ENCODE data around the gene GRIN3B.

The GRIN3B gene

DNA sequence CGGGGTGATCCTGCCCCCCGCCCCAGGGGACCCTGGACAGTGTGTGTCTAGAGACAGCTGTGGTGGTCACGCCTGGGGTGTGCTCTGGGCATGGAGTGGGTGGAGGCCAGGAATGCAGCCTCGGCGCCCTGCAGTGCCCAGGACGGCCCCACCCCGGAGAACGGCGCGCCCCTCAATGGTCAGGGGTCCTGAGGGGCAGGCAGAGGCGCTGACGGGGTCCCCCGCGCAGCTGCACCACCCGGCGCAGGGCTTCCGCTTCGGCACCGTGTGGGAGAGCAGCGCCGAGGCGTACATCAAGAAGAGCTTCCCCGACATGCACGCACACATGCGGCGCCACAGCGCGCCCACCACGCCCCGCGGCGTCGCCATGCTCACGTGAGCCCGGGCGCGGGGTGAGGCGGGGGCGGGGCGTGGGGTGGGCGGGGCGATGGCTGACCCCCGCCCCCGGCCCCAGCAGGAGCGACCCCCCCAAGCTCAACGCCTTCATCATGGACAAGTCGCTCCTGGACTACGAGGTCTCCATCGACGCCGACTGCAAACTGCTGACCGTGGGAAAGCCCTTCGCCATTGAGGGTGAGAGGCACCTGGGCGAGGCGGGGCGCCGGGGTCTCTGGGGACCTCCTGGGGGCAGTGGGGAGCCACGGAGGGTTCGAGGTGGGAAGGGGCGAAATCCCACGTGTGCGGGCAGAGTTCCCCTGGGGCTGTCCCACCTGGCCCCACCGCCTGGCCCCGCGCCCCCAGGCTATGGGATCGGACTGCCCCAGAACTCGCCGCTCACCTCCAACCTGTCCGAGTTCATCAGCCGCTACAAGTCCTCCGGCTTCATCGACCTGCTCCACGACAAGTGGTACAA lies 7.4 kb downstream of the GRIN3B start:
- no peak for DNase-seq (ENCODE audit: low spot score)

DNA sequence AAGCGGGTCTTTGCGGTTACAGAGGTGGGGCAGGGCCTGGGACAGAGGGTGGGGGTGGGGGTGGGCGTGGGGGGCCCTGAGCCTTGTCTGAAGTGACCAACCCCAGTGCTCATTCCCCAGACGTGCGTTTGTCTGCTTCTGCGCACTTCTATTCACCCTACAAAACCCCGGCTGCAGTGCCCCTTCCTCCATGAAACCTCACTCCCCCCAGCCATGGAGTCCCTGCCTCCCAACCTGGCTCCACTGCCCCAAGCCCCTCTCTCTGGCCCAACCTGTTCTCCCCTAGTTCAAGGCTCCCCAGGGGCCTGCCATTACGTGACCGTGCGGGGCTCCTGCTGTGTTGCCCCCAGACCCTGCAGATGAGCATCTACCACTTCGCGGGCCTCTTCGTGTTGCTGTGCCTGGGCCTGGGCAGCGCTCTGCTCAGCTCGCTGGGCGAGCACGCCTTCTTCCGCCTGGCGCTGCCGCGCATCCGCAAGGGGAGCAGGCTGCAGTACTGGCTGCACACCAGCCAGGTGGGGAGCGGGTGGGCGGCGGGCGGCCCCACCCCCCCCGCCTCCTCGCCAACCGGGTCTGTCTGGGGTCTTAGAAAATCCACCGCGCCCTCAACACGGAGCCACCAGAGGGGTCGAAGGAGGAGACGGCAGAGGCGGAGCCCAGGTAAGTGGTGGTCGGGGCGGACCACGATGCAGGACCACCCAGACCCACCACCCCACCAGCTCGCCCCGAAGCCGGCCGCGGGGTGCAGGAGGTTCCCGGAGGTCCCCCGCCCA lies 8.2 kb downstream of the GRIN3B start:
- DNase-seq (ENCODE audit: low spot score), result no peak

DNA sequence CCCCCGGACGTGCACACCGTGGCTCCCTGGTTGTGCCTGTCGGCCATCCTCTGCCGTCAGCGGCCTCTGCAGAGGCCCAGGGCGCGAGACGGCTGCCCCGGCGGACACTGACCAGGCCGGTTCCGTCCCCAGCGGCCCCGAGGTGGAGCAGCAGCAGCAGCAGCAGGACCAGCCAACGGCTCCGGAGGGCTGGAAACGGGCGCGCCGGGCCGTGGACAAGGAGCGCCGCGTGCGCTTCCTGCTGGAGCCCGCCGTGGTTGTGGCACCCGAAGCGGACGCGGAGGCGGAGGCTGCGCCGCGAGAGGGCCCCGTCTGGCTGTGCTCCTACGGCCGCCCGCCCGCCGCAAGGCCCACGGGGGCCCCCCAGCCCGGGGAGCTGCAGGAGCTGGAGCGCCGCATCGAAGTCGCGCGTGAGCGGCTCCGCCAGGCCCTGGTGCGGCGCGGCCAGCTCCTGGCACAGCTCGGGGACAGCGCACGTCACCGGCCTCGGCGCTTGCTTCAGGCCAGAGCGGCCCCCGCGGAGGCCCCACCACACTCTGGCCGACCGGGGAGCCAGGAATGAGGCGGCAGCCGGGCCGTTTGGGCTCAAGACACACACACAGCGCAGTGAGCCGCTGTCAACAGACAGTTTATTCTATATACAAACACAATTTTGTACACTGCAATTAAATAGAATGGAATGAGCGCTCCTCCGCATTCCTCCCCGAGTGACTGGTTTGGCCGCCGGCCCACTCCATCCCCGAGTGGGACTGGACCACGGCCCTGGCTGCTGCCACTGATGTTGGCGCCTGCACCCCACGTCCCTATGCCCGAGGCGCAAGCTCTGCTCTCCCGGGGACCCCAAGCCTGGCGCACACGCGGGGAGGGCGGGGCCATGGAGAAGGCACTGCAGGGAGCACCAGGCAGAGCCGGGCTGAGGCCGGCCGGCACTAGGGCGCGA lies 9.1 kb downstream of the GRIN3B start:
- no peak for DNase-seq (ENCODE audit: low spot score)

DNA sequence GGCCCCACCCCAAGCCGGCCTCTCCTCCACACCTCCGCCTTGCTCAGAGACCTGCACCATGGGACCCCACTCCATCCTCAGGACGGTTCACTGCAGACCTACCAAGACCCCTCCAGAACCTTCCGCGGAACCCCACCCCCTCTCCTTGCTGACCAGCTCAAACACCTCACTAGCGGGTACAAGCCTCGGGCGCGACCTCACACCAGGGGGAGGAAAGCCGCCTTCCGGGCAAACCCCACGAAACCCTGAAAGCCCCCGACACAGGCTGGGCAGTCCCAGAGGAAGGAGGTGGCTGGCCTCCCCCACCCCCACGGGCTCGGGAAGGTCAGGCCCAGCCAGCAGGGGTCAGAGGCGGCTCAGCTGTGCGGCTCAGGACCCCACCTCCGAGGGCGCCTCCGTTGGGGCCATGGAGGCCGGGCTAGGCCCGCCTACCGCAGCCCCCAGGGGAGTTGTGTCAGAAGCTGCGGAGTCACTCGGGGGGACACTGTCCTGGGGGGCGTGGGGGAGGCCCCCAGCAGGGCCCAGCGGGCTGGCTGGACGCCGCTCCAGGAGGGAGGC lies 9.8 kb downstream of the GRIN3B start:
- DNase-seq (ENCODE audit: low spot score), result no peak

DNA sequence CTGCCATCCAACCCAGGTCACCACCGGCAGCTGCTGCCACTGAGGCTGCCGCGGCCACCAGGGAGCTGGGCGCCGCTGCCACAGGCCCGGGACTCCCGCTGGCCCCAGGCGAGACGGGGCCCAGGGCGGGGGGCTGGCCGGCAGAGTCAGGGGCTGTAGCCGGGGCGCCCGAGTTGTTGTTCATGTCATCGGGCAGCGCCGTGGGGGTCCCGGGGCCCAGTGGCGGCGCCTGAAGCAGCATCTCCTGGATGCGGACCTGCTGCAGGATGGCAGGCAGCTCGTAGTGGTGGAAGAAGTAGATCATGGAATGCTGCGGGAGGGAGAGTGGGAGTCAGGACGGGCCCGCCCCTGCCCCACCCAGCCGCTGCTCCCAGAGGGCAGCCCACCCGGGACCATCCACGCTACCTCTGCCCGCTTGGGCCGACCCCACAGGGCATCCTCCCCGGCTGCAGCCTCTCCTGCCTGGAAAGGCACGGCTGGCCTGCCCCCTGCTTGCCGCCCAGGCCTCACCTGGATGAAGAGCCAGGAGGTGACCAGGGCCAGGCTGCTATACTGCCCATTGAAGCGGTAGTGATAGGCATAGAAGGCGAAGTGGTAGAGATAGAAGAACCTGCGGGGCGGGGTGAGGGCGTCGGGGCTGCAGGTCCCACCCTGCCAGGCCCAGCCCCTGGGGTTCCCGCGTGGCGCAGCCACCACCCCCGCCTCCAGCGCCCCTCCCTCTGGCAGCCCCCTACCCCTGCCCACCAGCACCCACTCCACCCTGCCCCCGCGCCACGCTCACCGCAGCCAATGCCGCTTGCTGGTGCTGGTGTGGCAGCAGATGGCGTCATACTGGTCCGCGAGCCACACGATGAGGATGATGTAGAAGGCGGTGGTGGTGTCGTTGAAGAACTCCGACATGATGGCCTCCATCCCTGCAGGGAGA lies 10.6 kb downstream of the GRIN3B start:
- DNase-seq (ENCODE audit: low spot score), result no peak

DNA sequence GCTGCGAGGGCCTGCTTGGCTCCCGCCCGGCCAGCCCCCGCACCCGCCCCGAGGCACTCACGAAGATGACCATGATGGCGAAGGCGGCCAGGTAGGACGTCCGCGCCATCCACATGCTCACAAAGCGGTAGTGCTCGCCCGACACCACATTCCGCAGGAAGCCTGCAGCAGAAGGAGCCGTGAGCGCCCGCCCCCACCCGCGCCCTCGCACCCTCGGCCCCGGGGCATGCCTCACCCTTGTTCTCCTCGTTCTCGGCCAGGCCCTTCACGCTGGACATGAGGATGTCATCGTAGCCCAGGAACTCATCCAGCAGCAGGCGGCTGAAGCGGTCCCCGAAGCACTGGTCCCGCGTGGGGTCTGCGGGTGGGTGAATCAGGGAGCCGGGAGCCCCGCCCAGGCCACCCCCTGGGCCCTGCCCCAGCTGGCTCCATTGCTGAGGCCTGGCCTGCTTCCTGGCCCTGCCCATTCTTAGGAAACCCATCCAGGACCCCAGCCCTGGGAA lies 11.7 kb downstream of the GRIN3B start:
- no peak for DNase-seq (ENCODE audit: low spot score)

DNA sequence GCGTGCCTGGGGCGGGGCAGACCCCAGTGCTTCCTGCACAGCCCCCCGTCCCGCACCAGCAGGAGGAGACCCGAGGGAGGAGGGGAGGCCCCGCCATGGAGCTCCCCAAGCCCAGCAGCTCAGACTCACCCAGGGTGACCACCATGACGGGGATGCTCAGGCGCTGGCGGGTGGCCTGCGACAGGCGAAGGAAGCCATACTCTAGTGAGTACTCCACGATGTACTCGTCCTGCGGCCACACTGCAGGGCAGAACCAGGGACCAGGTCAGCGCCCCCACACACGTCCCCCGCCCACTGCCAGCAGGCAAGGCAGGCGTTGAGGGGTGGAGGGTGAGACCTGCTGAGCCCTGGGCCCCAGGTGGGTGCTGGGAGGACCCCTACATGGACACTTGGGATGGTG lies 12.1 kb downstream of the GRIN3B start:
- no peak for DNase-seq (ENCODE audit: low spot score)

DNA sequence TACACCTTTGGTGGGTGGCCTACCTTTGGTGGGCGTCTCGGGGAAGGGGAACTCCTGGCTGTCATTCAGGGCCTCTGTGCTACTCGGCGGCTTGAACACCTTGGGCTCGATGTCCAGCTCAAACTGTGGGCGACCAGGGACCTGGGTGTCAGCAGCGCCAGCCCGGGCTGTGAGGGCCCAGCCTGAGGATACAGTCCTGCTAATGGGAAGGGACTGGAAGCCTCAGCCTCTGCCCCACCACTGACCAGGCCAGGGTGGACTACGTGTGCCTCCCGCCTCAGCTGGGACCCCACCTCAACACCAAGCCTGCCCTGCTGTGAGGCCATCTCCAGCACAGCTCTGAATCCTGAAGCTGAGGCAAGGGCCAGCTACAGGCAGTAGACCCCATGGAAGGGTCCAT lies 13.0 kb downstream of the GRIN3B start:
- no peak for DNase-seq (ENCODE audit: low spot score)

DNA sequence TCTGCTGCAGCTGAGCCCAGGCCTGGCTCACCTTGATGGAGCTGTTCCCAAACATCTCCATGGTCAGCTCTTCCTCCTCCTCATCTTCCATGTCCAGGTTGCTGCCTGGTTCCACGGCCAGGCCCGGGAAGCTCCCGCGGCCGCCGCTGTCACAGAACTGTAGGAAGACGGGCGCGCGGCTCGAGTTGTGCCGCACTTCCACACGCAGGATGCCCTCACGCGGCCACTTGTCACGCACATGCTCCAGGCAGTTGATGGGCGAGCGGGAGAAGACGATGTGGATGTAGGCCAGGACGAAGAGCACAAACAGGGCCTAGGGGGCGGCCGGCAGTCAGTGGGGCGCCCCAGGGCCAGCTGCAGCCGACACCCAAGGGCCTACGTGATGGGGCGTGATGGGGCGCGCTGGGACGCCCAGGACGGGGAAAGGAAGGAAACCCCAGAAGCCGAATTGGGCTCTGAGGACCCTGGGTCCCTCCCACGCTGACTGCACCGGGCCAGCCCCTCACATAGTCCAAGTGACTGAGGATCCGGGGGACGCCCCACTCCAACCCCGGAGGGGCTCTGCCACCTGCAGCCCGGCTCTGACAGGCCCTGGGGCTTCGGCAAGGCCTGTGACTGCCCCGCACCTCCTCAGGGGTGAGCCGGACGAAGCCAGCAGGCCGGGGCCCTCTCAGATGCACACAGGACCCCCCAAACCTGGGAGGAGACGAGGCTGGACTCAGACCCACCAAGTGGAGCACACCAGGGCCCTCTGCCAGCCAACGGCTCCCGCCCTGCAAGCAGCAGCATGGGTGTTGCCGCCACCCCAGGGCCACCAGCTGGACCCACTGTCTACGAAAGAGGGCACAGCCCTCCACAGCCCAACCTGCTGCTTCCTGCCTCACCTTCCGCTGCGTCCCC lies 14.2 kb downstream of the GRIN3B start:
- DNase-seq (ENCODE audit: low spot score), result no peak

DNA sequence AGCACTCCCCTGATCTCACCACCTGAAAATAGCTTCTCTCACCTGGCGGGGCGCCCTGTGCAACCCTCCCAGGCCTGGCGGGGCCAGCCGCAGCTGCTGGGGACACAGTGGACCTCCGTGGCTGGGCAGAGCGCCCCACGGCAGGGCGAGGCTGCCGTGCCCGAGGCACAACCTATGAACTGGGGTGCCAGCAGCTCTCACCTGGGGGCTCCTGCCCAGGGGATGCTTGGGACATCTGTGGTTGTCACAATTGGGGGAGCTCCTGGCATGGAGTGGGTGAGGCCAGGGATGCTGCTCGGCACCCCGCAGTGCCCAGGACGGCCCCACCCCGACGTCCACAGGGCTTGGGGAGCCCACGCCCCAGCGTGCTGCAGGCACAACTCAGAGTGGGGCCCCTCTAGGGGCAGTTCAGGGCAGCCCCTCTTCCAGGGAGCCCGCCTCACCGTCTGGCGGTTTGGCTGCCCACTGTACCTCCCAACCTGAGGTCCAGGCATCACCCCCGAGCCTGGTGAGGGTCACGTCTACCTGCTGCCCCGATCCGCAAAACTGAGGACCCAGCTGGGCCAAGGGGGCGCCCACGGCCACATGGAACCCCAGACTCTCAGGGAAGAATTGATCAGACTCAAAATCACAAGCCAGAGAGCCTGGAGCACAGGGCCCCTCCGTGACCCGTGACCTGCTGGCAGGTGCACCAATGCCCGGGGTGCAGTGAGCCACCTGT lies 15.0 kb downstream of the GRIN3B start:
- no peak for DNase-seq (ENCODE audit: low spot score)

DNA sequence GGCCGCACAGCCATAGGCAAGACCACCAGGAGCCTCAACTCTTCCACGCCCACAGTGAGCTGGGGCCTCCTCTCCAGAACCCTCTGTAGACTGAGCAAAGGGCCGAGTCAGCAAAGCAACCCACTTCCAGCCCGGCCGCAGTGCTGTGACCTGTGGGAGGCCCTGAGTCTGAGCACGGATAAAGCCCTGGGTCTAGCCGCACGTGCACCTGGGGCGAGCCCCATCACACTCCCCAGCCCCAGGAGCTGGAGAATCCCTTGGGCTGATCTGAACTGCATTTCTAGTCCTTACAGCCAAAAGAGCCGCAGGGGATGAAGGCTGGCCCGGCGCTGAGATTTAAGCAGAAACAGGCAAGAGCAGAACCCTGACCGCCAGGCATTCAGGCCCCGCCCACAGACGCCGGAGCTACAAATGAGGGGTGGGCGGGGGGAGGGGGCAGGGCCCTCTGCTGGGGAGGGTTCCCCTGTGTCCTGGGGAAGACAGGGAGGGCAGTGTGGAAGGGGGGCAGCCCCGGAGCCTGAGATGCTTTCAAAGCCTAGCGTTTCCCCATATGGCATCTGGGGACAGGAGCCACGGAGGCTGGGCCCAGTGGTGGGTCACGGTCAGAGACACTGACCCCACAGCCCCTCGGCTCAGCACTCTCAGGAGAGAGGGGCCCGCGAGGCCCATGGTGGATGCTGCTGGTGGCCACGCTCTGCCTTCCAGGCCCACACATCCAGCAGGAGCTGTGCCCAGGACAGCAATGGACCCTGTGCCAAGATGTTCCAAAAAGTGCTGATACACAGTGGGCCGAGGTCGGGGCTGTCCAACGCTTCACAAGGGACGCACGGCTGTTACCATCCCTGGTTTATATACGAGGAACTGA lies 15.8 kb downstream of the GRIN3B start:
- DNase-seq (ENCODE audit: low spot score), result no peak

DNA sequence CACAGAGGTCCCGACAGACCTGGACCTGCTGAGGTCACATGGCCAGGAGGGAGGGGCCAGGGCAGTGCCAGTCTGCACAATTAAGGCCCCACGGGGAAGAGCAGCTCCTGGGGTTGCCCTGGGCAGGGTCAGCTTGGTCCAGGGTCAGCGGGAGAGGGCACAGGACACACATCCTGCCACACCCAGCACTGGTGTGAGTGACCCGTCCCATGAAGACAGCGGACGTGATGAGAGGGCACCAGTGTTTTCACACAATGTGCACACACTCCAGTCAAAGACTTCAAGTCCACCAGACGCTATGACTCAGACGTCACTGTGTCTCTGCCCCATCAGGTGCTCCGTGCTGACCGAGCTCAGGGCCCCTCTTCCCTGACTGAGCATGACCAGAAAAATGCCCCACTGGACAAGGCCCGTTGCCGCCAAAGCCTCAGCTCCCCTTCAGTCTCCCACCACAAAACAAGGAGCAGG lies 16.5 kb downstream of the GRIN3B start:
- no peak for DNase-seq (ENCODE audit: low spot score)

DNA sequence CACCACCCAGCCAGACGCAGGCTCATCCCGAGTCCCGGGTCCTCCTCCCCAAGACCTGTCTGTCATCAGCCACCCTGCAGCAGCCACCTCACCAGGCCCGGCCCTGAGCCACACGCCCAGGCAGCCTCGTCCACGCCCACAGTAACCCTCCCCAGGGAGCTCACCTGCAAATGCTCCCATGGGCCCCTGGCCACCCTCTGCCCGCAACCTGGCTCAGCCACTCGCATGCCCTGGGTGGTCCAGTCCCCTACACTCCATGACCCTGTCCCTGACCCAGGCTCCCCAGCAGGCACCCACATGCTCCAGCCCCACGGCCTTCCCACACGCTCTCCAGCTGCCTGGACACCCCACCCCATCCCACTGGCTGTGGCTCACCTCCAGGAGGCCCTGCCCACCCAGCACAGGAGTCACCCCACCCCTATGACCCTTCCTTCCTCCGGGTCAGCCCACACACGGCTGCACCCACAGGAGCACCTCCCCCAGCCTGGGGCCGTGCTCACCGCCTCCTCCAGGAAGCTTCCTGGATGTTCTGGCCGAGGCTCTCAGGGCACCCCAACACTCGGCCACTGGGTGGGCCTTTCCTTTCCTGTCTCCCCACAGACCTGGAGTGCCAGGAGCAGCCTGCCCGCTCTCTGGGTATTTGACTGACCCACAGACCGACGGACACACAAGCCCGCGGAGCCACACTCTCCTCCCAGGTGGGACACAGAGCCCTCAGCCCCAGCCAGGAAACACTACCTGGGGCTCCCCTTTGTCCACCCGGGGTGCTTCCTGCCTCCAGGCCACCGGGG lies 17.1 kb downstream of the GRIN3B start:
- DNase-seq (ENCODE audit: low spot score), result no peak

DNA sequence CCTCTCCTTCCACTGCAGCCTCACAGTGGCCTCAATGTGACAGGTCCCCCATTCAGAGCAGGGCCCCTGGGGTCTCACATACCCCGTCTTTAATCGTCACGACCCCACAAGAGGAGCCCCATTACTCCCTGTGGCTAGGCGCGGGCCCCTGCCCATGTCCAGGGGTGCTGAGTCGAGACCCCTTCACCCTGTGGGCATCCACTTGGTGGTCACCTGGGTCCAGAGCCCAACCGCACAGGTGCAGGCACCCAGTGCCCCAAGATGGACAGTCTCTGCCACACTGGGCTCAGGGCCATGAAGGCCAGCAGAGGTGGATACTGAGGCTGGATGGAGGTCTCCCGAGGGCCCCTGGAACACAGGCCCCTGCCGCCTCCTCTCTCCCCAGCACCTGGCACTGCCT lies 17.7 kb downstream of the GRIN3B start:
- no peak for DNase-seq (ENCODE audit: low spot score)

DNA sequence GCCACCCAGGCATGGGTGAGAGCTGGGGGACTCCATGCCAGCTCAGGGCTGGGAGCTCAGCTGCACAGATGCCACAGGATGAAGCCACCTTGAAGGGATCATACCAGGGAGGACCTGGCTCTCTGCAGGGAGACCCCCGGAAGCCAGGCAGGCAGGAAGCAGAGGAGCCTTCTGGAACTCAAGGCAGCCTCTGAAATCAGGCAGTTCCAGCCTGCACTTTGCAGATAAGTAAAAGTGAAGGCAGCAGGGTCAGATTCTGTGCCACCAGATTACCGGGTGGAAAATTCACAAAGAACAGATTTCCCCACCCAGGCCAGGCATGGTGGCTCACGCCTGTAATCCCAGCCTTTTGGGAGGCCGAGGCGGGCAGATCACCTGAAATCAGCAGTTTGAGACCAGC lies 18.2 kb downstream of the GRIN3B start:
- DNase-seq (ENCODE audit: low spot score), result no peak

DNA sequence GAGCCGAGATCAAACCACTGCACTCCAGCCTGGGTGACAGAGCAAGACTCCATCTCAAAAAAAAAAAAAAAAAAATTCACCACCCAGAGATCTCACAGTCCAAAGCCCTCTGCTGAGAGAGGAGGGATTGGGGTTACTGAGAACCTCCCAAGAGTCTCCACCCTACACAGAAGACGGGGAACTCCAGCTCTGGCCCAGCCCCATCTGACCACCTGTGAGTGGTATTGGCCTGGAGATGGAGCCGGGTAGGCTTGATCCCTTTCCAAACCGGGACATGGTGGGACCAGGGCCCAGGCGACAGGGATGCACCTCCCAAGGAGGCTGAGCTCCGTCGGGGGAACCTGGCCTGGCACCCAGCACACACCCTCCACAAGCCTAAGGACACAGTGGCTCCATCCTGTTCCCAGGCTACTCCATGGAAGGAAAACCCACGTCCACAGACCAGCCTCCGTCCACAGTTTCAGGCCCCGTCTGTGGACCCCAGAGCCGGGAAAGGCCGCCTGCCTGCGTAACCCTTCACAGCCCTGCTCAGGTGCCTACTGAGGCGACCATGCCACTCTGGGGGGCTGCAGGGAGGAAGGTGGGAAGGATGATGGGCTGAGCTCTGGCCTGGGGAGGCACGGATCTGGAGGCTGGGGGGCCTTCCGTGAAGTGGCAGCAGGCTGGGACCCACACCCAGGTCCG lies 18.9 kb downstream of the GRIN3B start:
- no peak for DNase-seq (ENCODE audit: low spot score)

DNA sequence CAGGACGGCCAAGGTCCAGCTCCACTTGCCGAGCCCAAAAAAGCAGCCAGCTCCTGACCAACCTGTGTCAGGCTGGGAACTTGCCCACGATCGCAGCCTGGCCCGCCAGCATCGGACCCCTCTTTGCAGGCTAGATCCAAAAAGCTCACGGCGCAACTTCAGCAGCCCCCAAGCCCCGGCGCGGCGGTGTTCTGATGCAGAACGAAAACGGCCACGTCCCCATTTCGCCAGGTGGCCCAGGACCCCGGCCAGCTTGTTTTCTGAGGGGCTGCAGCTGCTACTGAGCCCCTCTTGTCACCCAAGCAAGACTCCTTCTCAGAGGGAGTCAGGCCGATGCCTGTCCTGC lies 19.4 kb downstream of the GRIN3B start:
- DNase-seq (ENCODE audit: low spot score), result no peak
